ENCODE measurements around the gene ITGA11. TPM values are rescaled to one million over a fixed set of nuclear protein-coding genes. Genes with fewer than 3 reads are reported as not detected.

Gene ITGA11
- total and polyA plus RNA-seq, 4 experiments from 2014 or later = not detected

DNA sequence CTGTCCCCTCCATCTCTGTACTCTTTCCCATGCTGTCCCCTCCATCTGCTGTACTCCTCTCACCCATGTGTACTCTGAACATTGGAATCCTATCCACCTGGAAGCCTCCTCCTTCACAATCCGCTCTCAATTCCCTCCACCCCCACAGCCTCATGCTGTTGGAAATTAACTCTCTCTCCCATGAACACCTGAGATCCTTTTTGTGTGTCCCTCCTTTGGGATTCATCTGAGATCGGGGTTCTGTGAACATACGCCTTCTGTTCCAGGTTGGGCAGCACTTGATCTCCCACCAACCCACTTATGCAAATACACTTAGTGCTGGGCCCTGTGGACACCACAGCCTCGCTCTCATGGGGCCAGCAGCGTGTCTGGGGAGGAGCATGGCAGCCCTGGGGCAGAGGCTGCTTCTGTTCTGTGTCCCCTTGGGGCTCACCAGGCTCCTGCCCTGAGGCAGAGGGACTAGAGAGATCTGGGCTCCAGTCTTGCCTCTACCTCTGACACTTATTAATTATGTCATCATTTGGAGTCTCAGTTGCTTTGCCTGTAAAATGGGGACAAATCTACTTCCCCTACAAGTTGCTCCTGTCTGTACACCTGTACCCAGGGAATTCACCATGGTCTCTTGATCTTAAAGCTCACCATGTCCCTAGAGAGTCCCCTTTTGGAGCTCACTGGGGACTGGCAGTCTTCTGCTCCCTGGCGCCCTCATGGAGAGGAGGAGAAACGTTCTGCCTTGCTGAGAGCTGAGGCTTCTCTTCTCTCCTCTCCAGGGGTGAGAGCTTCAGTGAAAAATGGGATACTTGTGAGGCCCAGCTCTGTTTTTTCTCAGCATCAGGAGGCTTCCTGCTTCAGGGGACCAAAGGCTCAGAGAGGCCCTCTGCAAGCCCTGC lies 42.7 kb downstream of the ITGA11 start:
- H3K4me3 ChIP-seq (ENCODE audit: low read length in 2 of 2) = no peak overlapping the region
- Mint-ChIP-seq H3K27ac (no peak overlapping the region), H3K4me1 (no peaks in the 10 kb centered on the region), H3K4me3 (no peak overlapping the region), H3K27me3 (peaks cover 19 to 27% of the 10 kb centered on the region in 2 donors), H3K36me3 (no peaks in the 10 kb centered on the region), H3K9me3 (peaks cover 0 to 11% (median 5%) of the 10 kb centered on the region in 8 donors)
- ChIA-PET CTCF (ENCODE audit: partially characterized antibody) (no interaction called here), POLR2A (ENCODE audit: partially characterized antibody) (no interaction called here)
- no peak overlapping the region for H3K27ac ChIP-seq (ENCODE audit: low read depth, low read length)
- H3K27me3 ChIP-seq (ENCODE audit: insufficient read depth, low read length) = no peaks in the 10 kb centered on the region
- no peaks in the 10 kb centered on the region for H3K36me3 ChIP-seq (ENCODE audit: insufficient read depth, low read length)
- no peak for DNase-seq
- H3K4me1 ChIP-seq (ENCODE audit: insufficient read depth, low read length) = no peaks in the 10 kb centered on the region
- H3K9me3 ChIP-seq (ENCODE audit: control insufficient read depth in 1 of 2, low read length in 2 of 2) = no peaks in the 10 kb centered on the region
- intact Hi-C loops (cut with micrococcal nuclease) = no loop called here

DNA sequence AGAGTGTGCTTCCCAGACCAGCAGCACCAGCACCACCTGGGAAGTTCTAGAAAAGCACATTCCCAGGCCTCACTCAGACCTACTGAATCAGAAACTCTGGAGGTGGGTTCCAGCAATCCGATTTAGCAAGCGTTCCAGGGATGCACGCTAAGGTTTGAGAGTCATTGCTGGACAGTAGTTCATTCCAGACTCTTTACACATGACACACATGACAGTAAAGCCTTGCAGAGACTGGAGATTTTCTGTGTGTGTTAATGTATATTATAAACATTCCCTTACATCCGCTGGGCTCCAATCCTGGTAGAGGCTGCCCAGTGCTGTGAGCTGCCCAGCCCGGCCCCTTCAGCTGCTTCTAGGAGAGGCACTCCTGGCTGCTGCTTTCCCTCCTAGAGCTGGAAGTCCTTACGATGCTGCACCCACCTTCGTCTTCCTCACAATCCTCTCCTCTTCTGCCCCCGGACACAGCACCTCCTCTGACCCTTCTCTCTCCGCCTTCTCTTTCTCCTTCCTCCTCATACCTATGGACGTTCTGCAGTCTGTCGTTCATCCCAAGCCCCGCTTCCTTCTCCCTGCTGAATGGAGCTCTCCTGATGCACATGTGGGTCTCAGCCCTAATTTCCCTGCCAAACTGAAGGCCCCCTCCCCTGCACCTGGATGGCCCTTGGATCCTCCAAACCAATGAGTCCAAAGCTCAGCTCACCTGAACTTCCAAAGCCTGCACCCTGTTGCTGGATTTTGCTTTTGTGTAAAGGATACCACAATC lies 44.4 kb downstream of the ITGA11 start:
- ChIA-PET CTCF (ENCODE audit: partially characterized antibody) (no interaction called here), POLR2A (ENCODE audit: partially characterized antibody) (no interaction called here)
- intact Hi-C loops (cut with micrococcal nuclease) = no loop called here
- Mint-ChIP-seq H3K4me1 (no peaks in the 10 kb centered on the region), H3K27ac (no peak overlapping the region), H3K36me3 (no peaks in the 10 kb centered on the region), H3K9me3 (peaks cover 0 to 14% (median 2%) of the 10 kb centered on the region in 8 donors), H3K4me3 (no peak overlapping the region), H3K27me3 (peaks cover 14 to 26% of the 10 kb centered on the region in 2 donors)
- no peaks in the 10 kb centered on the region for H3K27me3 ChIP-seq (ENCODE audit: insufficient read depth, low read length)
- DNase-seq = no peak
- H3K27ac ChIP-seq (ENCODE audit: low read depth, low read length) = no peak overlapping the region
- no peak overlapping the region for H3K4me3 ChIP-seq (ENCODE audit: low read length in 2 of 2)
- no peaks in the 10 kb centered on the region for H3K9me3 ChIP-seq (ENCODE audit: control insufficient read depth in 1 of 2, low read length in 2 of 2)
- H3K4me1 ChIP-seq (ENCODE audit: insufficient read depth, low read length) = no peaks in the 10 kb centered on the region
- H3K36me3 ChIP-seq (ENCODE audit: insufficient read depth, low read length) = no peaks in the 10 kb centered on the region

DNA sequence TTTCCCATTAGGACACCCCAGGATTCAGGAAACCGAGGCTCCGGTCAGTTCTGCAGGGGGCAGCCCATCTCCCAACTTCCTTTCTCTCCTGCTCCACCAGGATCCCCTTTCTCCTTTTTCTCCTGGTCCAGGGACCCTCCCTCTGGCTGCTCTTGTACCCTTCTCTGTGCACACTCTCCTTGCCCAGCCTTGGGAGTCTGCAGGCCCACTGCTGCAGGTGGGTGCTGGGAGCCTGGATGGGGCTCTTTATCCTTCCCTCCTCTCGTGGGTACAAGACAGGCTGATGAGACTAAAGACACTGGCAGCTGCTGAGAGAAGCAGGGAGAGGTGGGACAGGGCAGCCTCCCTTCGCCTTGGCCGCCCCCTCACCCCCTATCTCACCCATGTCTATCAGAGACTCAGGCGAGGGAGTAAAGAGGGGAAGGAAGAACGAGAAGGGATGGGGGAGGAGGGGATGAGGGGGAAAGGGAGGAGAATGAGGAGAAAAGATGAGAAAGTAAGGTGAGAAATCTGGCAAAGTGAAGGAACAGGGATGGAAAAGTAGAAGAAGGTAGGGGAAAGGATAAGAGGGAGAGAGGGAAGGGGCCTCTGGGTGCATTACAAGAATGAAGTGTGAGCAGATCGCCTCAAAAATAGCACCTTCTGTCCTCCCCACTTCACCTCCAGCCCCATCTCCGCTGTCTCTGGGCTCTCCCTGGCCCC lies 45.2 kb downstream of the ITGA11 start:
- Mint-ChIP-seq H3K4me3 (no peak overlapping the region), H3K27me3 (peaks cover 6 to 19% of the 10 kb centered on the region in 2 donors), H3K9me3 (peaks cover 0 to 6% (median 0%) of the 10 kb centered on the region in 8 donors), H3K27ac (no peak overlapping the region), H3K4me1 (no peaks in the 10 kb centered on the region), H3K36me3 (no peaks in the 10 kb centered on the region)
- intact Hi-C loops (cut with micrococcal nuclease) = no loop called here
- Histone ChIP-seq H3K4me3 (ENCODE audit: low read length in 2 of 2) (no peak overlapping the region), H3K9me3 (ENCODE audit: control insufficient read depth in 1 of 2, low read length in 2 of 2) (no peaks in the 10 kb centered on the region), H3K4me1 (ENCODE audit: insufficient read depth, low read length) (no peaks in the 10 kb centered on the region), H3K27ac (ENCODE audit: low read depth, low read length) (no peak overlapping the region), H3K27me3 (ENCODE audit: insufficient read depth, low read length) (no peaks in the 10 kb centered on the region), H3K36me3 (ENCODE audit: insufficient read depth, low read length) (no peaks in the 10 kb centered on the region)
- no peak for DNase-seq
- POLR2A ChIA-PET (ENCODE audit: partially characterized antibody) = no interaction called here
- CTCF ChIA-PET (ENCODE audit: partially characterized antibody) = no interaction called here

DNA sequence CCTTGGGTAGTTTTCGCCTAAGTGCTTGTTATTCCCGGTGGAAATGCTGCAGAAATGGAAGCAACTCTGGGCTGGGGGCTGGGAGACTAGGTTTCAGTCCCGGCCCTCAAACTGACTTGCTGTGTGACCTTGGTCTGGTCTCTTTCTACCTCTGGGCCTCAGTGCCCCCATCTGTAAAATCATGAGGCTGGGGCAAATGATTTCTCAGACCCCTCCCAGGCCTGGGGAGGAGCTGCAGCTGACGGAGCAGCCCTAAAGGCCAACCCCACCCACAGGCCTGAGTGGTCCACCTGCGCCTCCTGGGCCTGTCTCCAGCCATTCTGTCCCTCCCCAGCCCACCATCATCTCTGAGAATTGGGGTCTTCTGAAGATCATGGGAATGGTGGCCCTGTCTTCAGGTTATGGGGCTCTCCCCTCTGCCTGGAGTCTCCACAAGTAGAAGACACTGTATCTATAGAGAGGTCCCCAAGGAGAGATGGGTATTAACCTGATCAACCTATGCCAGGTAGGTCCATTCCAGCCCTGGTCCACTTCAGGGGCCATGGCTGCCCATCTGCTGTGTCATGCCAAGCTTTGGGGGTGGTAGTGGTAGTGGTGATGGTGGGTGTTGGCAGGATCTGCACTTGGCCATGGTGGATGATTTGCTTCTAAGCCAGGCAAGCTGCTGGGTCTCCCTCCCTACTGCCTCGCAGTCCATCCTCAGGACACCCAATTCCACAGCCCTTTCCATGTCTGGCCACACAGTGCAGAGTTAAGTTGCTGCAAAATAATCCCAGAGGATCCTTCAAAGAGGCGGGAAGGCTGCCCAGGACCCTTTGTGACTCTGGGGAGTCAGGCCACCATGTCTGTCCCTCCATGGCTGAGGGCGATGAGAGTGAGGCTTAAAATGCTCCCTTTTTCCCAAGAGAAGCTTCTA lies 46.0 kb downstream of the ITGA11 start:
- POLR2A ChIA-PET (ENCODE audit: partially characterized antibody) = no interaction called here
- peaks cover 0 to 6% (median 0%) of the 10 kb centered on the region in 8 donors for H3K9me3 Mint-ChIP-seq
- no peak for DNase-seq

DNA sequence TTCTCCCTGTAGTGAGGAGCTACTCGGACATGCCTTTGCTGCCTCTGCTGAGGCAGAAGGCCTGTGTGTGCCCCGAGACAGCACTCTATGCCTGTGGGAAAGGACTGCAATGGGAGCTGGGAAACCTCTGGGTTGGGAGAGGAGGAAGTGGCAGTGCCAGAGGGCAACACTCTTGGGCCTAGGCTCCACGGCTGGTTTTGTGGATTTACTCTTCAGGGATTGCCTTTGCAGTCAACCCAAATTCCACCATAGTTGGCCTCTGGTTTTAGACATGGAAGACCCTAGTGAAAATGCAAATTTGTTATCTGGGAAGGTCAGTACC lies 46.8 kb downstream of the ITGA11 start:
- peaks cover 0 to 6% (median 0%) of the 10 kb centered on the region in 8 donors for H3K9me3 Mint-ChIP-seq
- H3K27ac Mint-ChIP-seq = no peak overlapping the region
- ChIA-PET POLR2A (ENCODE audit: partially characterized antibody) (no interaction called here), CTCF (ENCODE audit: partially characterized antibody) (interaction anchor here (1.8 to 4.4 kb wide), 2 partner anchors 79 to 132 kb away, joined by 14 to 20 read pairs; no protein-coding TSS in a partner anchor)
- Histone ChIP-seq H3K4me3 (ENCODE audit: low read length in 2 of 2) (no peak overlapping the region), H3K9me3 (ENCODE audit: control insufficient read depth in 1 of 2, low read length in 2 of 2) (no peaks in the 10 kb centered on the region), H3K4me1 (ENCODE audit: insufficient read depth, low read length) (no peaks in the 10 kb centered on the region), H3K36me3 (ENCODE audit: insufficient read depth, low read length) (no peaks in the 10 kb centered on the region), H3K27me3 (ENCODE audit: insufficient read depth, low read length) (no peaks in the 10 kb centered on the region), H3K27ac (ENCODE audit: low read depth, low read length) (no peak overlapping the region)
- no peak for DNase-seq
- H3K4me3 Mint-ChIP-seq = no peak overlapping the region
- peaks cover 3 to 7% of the 10 kb centered on the region in 2 donors for H3K27me3 Mint-ChIP-seq
- no peaks in the 10 kb centered on the region for H3K36me3 Mint-ChIP-seq
- H3K4me1 Mint-ChIP-seq = no peaks in the 10 kb centered on the region
- intact Hi-C loops (cut with micrococcal nuclease) = no loop called here

More for the DNA sequence above, 46.0 kb downstream of the ITGA11 start:
- H3K27ac ChIP-seq (ENCODE audit: low read depth, low read length) = no peak overlapping the region
- CTCF ChIA-PET (ENCODE audit: partially characterized antibody) = interaction anchor here (4.4 kb wide), 1 partner anchor 80 kb away, joined by 20 read pairs; no protein-coding TSS in a partner anchor
- Mint-ChIP-seq H3K27me3 (peaks cover 6 to 14% of the 10 kb centered on the region in 2 donors), H3K36me3 (no peaks in the 10 kb centered on the region), H3K4me1 (no peaks in the 10 kb centered on the region), H3K4me3 (no peak overlapping the region), H3K27ac (no peak overlapping the region)
- H3K4me1 ChIP-seq (ENCODE audit: insufficient read depth, low read length) = no peaks in the 10 kb centered on the region
- H3K27me3 ChIP-seq (ENCODE audit: insufficient read depth, low read length) = no peaks in the 10 kb centered on the region
- intact Hi-C loops (cut with micrococcal nuclease) = no loop called here
- no peaks in the 10 kb centered on the region for H3K9me3 ChIP-seq (ENCODE audit: control insufficient read depth in 1 of 2, low read length in 2 of 2)
- H3K4me3 ChIP-seq (ENCODE audit: low read length in 2 of 2) = no peak overlapping the region
- no peaks in the 10 kb centered on the region for H3K36me3 ChIP-seq (ENCODE audit: insufficient read depth, low read length)

DNA sequence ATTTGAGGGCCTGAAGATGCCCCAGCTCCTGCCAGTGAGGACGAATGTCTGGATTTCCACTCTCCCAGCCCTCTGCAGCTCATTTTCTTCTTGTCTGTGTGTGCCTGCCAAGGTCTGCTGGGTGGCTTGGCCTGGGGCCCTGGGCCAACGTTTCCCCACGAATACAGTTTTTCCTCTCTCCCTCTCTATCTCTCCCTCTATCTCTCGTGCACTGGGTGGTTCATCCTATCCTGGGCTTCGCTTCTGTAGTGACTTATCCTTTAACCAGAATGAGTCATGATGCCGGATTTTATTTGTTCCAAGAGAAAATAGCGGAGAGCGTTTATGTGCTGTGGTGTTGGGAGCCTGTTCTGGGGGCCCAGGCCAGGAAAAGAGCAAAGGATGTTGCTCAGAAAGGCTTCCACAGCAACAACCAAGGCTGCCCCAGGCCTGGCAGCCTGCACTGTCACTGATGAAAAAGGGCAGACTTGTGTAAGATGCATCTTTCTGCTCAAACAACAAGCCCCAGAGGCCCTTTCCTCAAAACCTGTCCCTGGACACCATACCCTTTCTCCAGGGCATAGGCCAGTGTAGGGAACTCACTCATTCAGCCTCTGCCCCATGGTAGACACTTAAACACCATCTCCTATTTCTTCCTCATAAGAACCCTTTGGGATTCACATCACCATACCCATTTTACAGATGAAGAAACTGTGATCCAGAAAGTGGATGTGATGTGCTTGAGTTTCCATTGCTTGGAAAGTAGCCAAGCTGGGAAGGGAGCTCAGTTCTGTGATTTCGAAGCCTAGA lies 47.3 kb downstream of the ITGA11 start:
- peaks cover 0 to 6% (median 0%) of the 10 kb centered on the region in 8 donors for H3K9me3 Mint-ChIP-seq
- Histone ChIP-seq H3K9me3 (ENCODE audit: control insufficient read depth in 1 of 2, low read length in 2 of 2) (no peaks in the 10 kb centered on the region), H3K4me1 (ENCODE audit: insufficient read depth, low read length) (peaks cover 5% of the 10 kb centered on the region), H3K4me3 (ENCODE audit: low read length in 2 of 2) (no peak overlapping the region), H3K27me3 (ENCODE audit: insufficient read depth, low read length) (no peaks in the 10 kb centered on the region), H3K36me3 (ENCODE audit: insufficient read depth, low read length) (no peaks in the 10 kb centered on the region), H3K27ac (ENCODE audit: low read depth, low read length) (no peak overlapping the region)
- H3K36me3 Mint-ChIP-seq = no peaks in the 10 kb centered on the region
- ChIA-PET POLR2A (ENCODE audit: partially characterized antibody) (no interaction called here), CTCF (ENCODE audit: partially characterized antibody) (interaction anchor here (0.9 to 4.4 kb wide), 7 partner anchors 8 to 132 kb away, joined by 3 to 20 read pairs (median 3); no protein-coding TSS in a partner anchor)
- peaks cover 0 to 5% of the 10 kb centered on the region in 2 donors for H3K27me3 Mint-ChIP-seq
- DNase-seq = no peak
- H3K27ac Mint-ChIP-seq = no peak overlapping the region
- H3K4me1 Mint-ChIP-seq = peaks cover 3 to 4% (median 4%) of the 10 kb centered on the region in 4 donors
- intact Hi-C loops (cut with micrococcal nuclease) = no loop called here
- H3K4me3 Mint-ChIP-seq = no peak overlapping the region
